Neural cell (in vitro differentiated cells): ENCODE data around the gene MAG.

Experiments
- EP300 ChIP-seq: fragments of 450-650 bp; conservative IDR thresholded peaks from 2 replicates; pipeline ENCODE4 v1.6.1; 2014; ENCODE audit warnings: antibody characterized with exemption, mild to moderate bottlenecking, moderate library complexity; ENCODE audit not compliant: poor library complexity, severe bottlenecking
- POLR2AphosphoS5 ChIP-seq: IDR thresholded peaks from 2 replicates; pipeline ENCODE4 v1.6.1; 2012
- TAF1 ChIP-seq: IDR thresholded peaks from 2 replicates; pipeline ENCODE4 v1.6.1; 2012; ENCODE audit warnings: low read depth
- TF ChIP-seq, protein P1 (sequence below): fragments of 450-650 bp; IDR thresholded peaks from 2 replicates; pipeline ENCODE4 v1.5.1; 2014; ENCODE audit warnings: antibody characterized with exemption, mild to moderate bottlenecking, moderate library complexity; ENCODE audit not compliant: poor library complexity, severe bottlenecking
- TF ChIP-seq, protein P2 (sequence below): IDR thresholded peaks from 2 replicates; pipeline ENCODE4 v1.6.1; 2012; ENCODE audit warnings: borderline replicate concordance

DNA sequence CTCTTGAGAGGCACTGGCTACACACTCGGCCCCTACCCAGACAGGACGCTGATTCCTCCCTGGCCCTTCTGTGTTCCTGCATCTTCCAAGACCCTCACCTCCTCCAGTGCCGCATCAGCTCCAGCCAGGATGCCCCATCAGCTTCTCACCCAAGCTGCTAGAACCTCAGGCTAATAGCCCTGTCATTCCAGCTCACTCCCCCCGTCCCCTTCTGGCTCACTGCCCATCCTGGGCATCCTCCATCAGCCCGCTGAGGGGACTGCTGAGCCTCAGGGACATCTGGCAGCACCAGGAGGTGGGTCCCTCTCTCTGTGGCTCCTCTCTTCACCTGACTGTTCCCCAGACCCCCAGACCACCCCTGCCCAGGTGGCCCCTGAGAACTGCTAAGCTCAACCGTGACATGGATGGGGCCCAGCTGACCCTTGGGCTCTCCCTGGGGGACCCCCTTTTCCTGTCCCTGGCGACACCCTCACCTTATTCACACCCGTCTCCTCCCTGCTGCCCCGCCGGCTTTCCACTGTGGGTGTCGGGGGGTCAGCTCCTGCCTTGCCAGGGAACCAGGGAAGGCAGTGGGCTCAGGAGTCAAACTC lies 71.1 kb downstream of the MAG start:
- TF ChIP-seq POLR2AphosphoS5 (no peak), TAF1 (no peak), EP300 (no peak)
- TF ChIP-seq, protein P1, sequence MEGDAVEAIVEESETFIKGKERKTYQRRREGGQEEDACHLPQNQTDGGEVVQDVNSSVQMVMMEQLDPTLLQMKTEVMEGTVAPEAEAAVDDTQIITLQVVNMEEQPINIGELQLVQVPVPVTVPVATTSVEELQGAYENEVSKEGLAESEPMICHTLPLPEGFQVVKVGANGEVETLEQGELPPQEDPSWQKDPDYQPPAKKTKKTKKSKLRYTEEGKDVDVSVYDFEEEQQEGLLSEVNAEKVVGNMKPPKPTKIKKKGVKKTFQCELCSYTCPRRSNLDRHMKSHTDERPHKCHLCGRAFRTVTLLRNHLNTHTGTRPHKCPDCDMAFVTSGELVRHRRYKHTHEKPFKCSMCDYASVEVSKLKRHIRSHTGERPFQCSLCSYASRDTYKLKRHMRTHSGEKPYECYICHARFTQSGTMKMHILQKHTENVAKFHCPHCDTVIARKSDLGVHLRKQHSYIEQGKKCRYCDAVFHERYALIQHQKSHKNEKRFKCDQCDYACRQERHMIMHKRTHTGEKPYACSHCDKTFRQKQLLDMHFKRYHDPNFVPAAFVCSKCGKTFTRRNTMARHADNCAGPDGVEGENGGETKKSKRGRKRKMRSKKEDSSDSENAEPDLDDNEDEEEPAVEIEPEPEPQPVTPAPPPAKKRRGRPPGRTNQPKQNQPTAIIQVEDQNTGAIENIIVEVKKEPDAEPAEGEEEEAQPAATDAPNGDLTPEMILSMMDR, result no peak
- TF ChIP-seq, protein P2, sequence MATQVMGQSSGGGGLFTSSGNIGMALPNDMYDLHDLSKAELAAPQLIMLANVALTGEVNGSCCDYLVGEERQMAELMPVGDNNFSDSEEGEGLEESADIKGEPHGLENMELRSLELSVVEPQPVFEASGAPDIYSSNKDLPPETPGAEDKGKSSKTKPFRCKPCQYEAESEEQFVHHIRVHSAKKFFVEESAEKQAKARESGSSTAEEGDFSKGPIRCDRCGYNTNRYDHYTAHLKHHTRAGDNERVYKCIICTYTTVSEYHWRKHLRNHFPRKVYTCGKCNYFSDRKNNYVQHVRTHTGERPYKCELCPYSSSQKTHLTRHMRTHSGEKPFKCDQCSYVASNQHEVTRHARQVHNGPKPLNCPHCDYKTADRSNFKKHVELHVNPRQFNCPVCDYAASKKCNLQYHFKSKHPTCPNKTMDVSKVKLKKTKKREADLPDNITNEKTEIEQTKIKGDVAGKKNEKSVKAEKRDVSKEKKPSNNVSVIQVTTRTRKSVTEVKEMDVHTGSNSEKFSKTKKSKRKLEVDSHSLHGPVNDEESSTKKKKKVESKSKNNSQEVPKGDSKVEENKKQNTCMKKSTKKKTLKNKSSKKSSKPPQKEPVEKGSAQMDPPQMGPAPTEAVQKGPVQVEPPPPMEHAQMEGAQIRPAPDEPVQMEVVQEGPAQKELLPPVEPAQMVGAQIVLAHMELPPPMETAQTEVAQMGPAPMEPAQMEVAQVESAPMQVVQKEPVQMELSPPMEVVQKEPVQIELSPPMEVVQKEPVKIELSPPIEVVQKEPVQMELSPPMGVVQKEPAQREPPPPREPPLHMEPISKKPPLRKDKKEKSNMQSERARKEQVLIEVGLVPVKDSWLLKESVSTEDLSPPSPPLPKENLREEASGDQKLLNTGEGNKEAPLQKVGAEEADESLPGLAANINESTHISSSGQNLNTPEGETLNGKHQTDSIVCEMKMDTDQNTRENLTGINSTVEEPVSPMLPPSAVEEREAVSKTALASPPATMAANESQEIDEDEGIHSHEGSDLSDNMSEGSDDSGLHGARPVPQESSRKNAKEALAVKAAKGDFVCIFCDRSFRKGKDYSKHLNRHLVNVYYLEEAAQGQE, result no peak
